Right lobe of liver (tissue), 6 donors: Measurements from ENCODE around the gene BARX2. TPM values are rescaled to one million over a fixed set of nuclear protein-coding genes. Genes with fewer than 3 reads are reported as not detected.

Experiments
- ATAC-seq, 4 donors: fragments of 200-7000 bp; cut with Tn5 transposase; one replicate each; pipeline ENCODE4 v1.9.1; 2020; ENCODE audit warnings: mild to moderate bottlenecking in 4 of 4, moderate library complexity in 4 of 4
- DNase-seq, 3 donors: peaks; one replicate each; pipeline ENCODE4 v3.0.0-alpha.2; 2020
- H3K27ac ChIP-seq, 3 donors: fragments of 200-600 bp; one replicate each; pipeline ENCODE4 v1.8.0; 2022
- H3K27me3 ChIP-seq, 2 donors: fragments of 200-600 bp; one replicate each; pipeline ENCODE4 v1.8.0; 2022
- H3K36me3 ChIP-seq, 4 donors: fragments of 200-600 bp; sonication (generic) in 1 of 4; one replicate each; pipeline versions ENCODE4 v1.5.1 to v1.8.0; 2017 to 2022; ENCODE audit warnings: control low read depth in 1 of 4
- H3K4me1 ChIP-seq, 4 donors: fragments of 200-600 bp; sonication (generic) in 1 of 4; one replicate each; pipeline versions ENCODE4 v1.5.1 to v1.8.0; 2017 to 2022; ENCODE audit warnings: control low read depth in 1 of 4
- H3K4me3 ChIP-seq, 3 donors: fragments of 200-600 bp; one replicate each; pipeline ENCODE4 v1.8.0; 2022
- H3K9me3 ChIP-seq, 4 donors: fragments of 200-600 bp; sonication (generic) in 1 of 4; one replicate each; pipeline versions ENCODE4 v1.5.1 to v1.8.0; 2017 to 2022; ENCODE audit warnings: control low read depth in 1 of 4
- CTCF ChIP-seq, 4 donors: fragments of 200-600 bp in 3 of 4; fragments of 450-650 bp in 1 of 4; IDR thresholded peaks; one replicate each; pipeline versions ENCODE4 v1.5.1 to v1.8.0; 2016 to 2022; ENCODE audit warnings: antibody characterized with exemption in 4 of 4, mild to moderate bottlenecking in 2 of 4
- POLR2A ChIP-seq: fragments of 450-650 bp; IDR thresholded peaks from one replicate; pipeline ENCODE4 v1.6.1; 2017; ENCODE audit warnings: antibody characterized with exemption, mild to moderate bottlenecking
- WGBS: methylation state at CpG from one replicate; pipeline ENCODE4 v1.1.6; 2018; ENCODE audit warnings: low coverage, low lambda C conversion rate; ENCODE audit not compliant: insufficient coverage; ENCODE audit errors: missing lambda C conversion rate; 5-methylcytosine and 5-hydroxymethylcytosine counted together
- intact Hi-C, 2 donors: fragments of 100-400 bp; cut with DNase I; formaldehyde crosslinking; loops; one replicate each; pipeline versions ENCODE4 v1.11.2 to v1.14.1; 2022
- total RNA-seq, 6 experiments: library from RNA; depleted of rRNA in 2 of 6; stranded (reverse); fragments of >200 nt in 2 of 6; fragmentation: NEBNext Ultra II Directional in 3 of 6; extraction: Animal tissue kit (Norgen Biotek cat#: 25700) in 3 of 6; gene quantifications; one replicate each; pipeline versions ENCODE4 v1.1.0 to v1.2.4, GENCODE V29; 2016 to 2023
- donor health status: DM: no; HTN: yes; CAD: no.
- donor health status: DM: no; HTN: no; CAD: no.
- donor health status: DM: no; HTN: no; CAD: no.
- donor health status: DM: no; HTN: yes; CAD: no.
- donor health status: DM: no; HTN: yes; CAD: no.

Gene BARX2
- total RNA-seq, 6 experiments from 2014 or later: not detected

GRCh38 chr11:129435499-129436245, 60.0 kb downstream of the BARX2 start:
- DNase-seq: no peak

GRCh38 chr11:129436573-129436972, 60.9 kb downstream of the BARX2 start:
- H3K27ac ChIP-seq: no peak overlapping the region
- intact Hi-C loops: no loop called here
- ATAC-seq: no peak
- TF ChIP-seq POLR2A (no peak), CTCF (IDR thresholded peaks at IDR 0.05) (no peak)
- H3K27me3 ChIP-seq: no peaks in the 10 kb centered on the region
- no peaks in the 10 kb centered on the region for H3K9me3 ChIP-seq
- WGBS: 82% methylated on average over 8 of the region's 18 CpGs
- H3K4me1 ChIP-seq: no peaks in the 10 kb centered on the region
- H3K4me3 ChIP-seq: no peak overlapping the region
- no peak for DNase-seq
- H3K36me3 ChIP-seq: no peaks in the 10 kb centered on the region

More at GRCh38 chr11:129435499-129436245, 60.0 kb downstream of the BARX2 start:
- Histone ChIP-seq H3K9me3 (no peaks in the 10 kb centered on the region), H3K27me3 (no peaks in the 10 kb centered on the region), H3K4me1 (no peaks in the 10 kb centered on the region), H3K4me3 (no peak overlapping the region), H3K27ac (no peak overlapping the region), H3K36me3 (no peaks in the 10 kb centered on the region)
- intact Hi-C loops: no loop called here
- 50% methylated on average over 4 of the region's 7 CpGs for WGBS
- no peak for TF ChIP-seq POLR2A
- TF ChIP-seq CTCF (IDR thresholded peaks at IDR 0.05): no peak
- ATAC-seq: no peak

GRCh38 chr11:129440028-129440713, 64.5 kb downstream of the BARX2 start:
- TF ChIP-seq POLR2A (no peak), CTCF (IDR thresholded peaks at IDR 0.05) (no peak)
- DNase-seq: no peak
- Histone ChIP-seq H3K27ac (no peak overlapping the region), H3K4me3 (no peak overlapping the region), H3K9me3 (no peaks in the 10 kb centered on the region), H3K4me1 (no peaks in the 10 kb centered on the region), H3K27me3 (no peaks in the 10 kb centered on the region), H3K36me3 (no peaks in the 10 kb centered on the region)
- 18% methylated on average over 5 of the region's 8 CpGs for WGBS
- peak in 3 of 4 donors; percentile 16 to 62 (median 33) for ATAC-seq
- intact Hi-C loops: no loop called here

GRCh38 chr11:129442171-129442570, 66.5 kb downstream of the BARX2 start:
- H3K27ac ChIP-seq: no peak overlapping the region
- ATAC-seq (no peak), DNase-seq (no peak)
- no peak overlapping the region for H3K4me3 ChIP-seq
- no peaks in the 10 kb centered on the region for H3K9me3 ChIP-seq
- no peaks in the 10 kb centered on the region for H3K27me3 ChIP-seq
- intact Hi-C loops: no loop called here
- no peaks in the 10 kb centered on the region for H3K36me3 ChIP-seq
- WGBS: 70% methylated on average over 5 of the region's 7 CpGs
- H3K4me1 ChIP-seq: no peaks in the 10 kb centered on the region
- TF ChIP-seq POLR2A (no peak), CTCF (IDR thresholded peaks at IDR 0.05) (no peak)
